ENCODE measurements around the gene PSAPL1. TPM values are rescaled to one million over a fixed set of nuclear protein-coding genes. Genes with fewer than 3 reads are reported as not detected.
A peak's percentile ranks its signal among the peaks of the same experiment; 100 is the strongest.

The PSAPL1 gene
- total RNA-seq (2021) (0.15 TPM in 2 replicates), Bru-seq, nascent RNA (not detected), BruChase-seq, experiment 1, labeled RNA remaining after a 2-hour chase (not detected), BruChase-seq, experiment 2, labeled RNA remaining after a 6-hour chase (percentile 29 among the genes with signal in this experiment)
- long read RNA-seq, result 0 reads

- H3K4me2 ChIP-seq, result peak within 1 kb of the TSS; percentile 56
- no peak for TF ChIP-seq EZH2 (IDR thresholded peaks at IDR 0.05; ENCODE audit: low read depth)
- no peak for TF ChIP-seq CTCF (conservative IDR thresholded peaks at IDR 0.05)
- H3K4me1 ChIP-seq (replicated peaks; ENCODE audit: insufficient read depth), result peaks cover 26% of the 10 kb centered on the region
- peaks cover 2% of the 10 kb centered on the region; the same call in 1 of the 2 replicates for H4K20me1 ChIP-seq (ENCODE audit: insufficient read depth)
- no peaks in the 10 kb centered on the region for H3K9me3 ChIP-seq (ENCODE audit: insufficient read depth, low read depth)
- no peak within 1 kb of the TSS for H3K4me3 ChIP-seq
- no peaks in the 10 kb centered on the region for H3K79me2 ChIP-seq (ENCODE audit: low read depth)
- no peaks in the 10 kb centered on the region for H3K27me3 ChIP-seq (ENCODE audit: insufficient read depth, low read depth)
- no peaks in the 10 kb centered on the region for H3K9me2 ChIP-seq (ENCODE audit: insufficient read depth)
- intact Hi-C loops (cut with micrococcal nuclease; ENCODE audit: unreplicated experiment), result loop anchor here (5.0 kb wide), 1 partner anchor 218 kb away; no protein-coding TSS in a partner anchor
- no peak within 1 kb of the TSS for H2AFZ ChIP-seq
- peaks cover 6% of the 10 kb centered on the region; the same call in 1 of the 2 replicates for H3F3A ChIP-seq (ENCODE audit: insufficient read depth, low read depth)
- H3K36me3 ChIP-seq (ENCODE audit: low read depth), result no peaks in the 10 kb centered on the region
- no peak within 1 kb of the TSS for H3K27ac ChIP-seq
- DNase-seq, result peak; percentile 62 to 79
- BruUV-seq (replicated peaks), result no TSS peak
- ChIA-PET CTCF (no interaction called here), POLR2A (ENCODE audit: unreplicated experiment) (no interaction called here)
Measured at GRCh38 chr4:7434766-7435150, at the start of gene PSAPL1. Gene PSAPL1 (minus strand): TSS chr4:7434930. CDS start chr4:7434879, 51 bp downstream.

GRCh38 chr4:7481227-7481626 lies 46.5 kb upstream of the PSAPL1 start:
- TF ChIP-seq EZH2 (IDR thresholded peaks at IDR 0.05; ENCODE audit: low read depth) (no peak), CTCF (conservative IDR thresholded peaks at IDR 0.05) (no peak)
- no peaks in the 10 kb centered on the region for H3F3A ChIP-seq (ENCODE audit: insufficient read depth, low read depth)
- no TSS peak for BruUV-seq (replicated peaks)
- H3K79me2 ChIP-seq (ENCODE audit: low read depth), result no peaks in the 10 kb centered on the region
- CTCF ChIA-PET, result no interaction called here
- H3K4me3 ChIP-seq, result no peak overlapping the region
- H4K20me1 ChIP-seq (ENCODE audit: insufficient read depth), result no peaks in the 10 kb centered on the region
- H3K4me1 ChIP-seq (replicated peaks; ENCODE audit: insufficient read depth), result no peaks in the 10 kb centered on the region
- H3K27ac ChIP-seq, result no peak overlapping the region
- no peaks in the 10 kb centered on the region for H3K9me3 ChIP-seq (ENCODE audit: insufficient read depth, low read depth)
- no peak overlapping the region for H3K4me2 ChIP-seq
- no peaks in the 10 kb centered on the region for H3K27me3 ChIP-seq (ENCODE audit: insufficient read depth, low read depth)
- no peak for DNase-seq
- POLR2A ChIA-PET (ENCODE audit: unreplicated experiment), result no interaction called here
- intact Hi-C loops (cut with micrococcal nuclease; ENCODE audit: unreplicated experiment), result no loop called here
- H3K36me3 ChIP-seq (ENCODE audit: low read depth), result no peaks in the 10 kb centered on the region
- no peaks in the 10 kb centered on the region for H3K9me2 ChIP-seq (ENCODE audit: insufficient read depth)
- H2AFZ ChIP-seq, result no peak overlapping the region

GRCh38 chr4:7480423-7480822 lies 45.7 kb upstream of the PSAPL1 start:
- ChIA-PET CTCF (no interaction called here), POLR2A (ENCODE audit: unreplicated experiment) (no interaction called here)
- no peaks in the 10 kb centered on the region for H3K27me3 ChIP-seq (ENCODE audit: insufficient read depth, low read depth)
- no peaks in the 10 kb centered on the region for H4K20me1 ChIP-seq (ENCODE audit: insufficient read depth)
- H3F3A ChIP-seq (ENCODE audit: insufficient read depth, low read depth), result no peaks in the 10 kb centered on the region
- H3K9me2 ChIP-seq (ENCODE audit: insufficient read depth), result no peaks in the 10 kb centered on the region
- no peaks in the 10 kb centered on the region for H3K4me1 ChIP-seq (replicated peaks; ENCODE audit: insufficient read depth)
- intact Hi-C loops (cut with micrococcal nuclease; ENCODE audit: unreplicated experiment), result no loop called here
- no TSS peak for BruUV-seq (replicated peaks)
- no peak for DNase-seq
- no peak overlapping the region for H3K4me2 ChIP-seq
- H3K27ac ChIP-seq, result no peak overlapping the region
- H3K36me3 ChIP-seq (ENCODE audit: low read depth), result no peaks in the 10 kb centered on the region
- no peak overlapping the region for H3K4me3 ChIP-seq
- TF ChIP-seq CTCF (conservative IDR thresholded peaks at IDR 0.05), result no peak
- TF ChIP-seq EZH2 (IDR thresholded peaks at IDR 0.05; ENCODE audit: low read depth), result no peak
- no peaks in the 10 kb centered on the region for H3K79me2 ChIP-seq (ENCODE audit: low read depth)
- no peak overlapping the region for H2AFZ ChIP-seq
- no peaks in the 10 kb centered on the region for H3K9me3 ChIP-seq (ENCODE audit: insufficient read depth, low read depth)

Data from PC-9 (cell line).